ENCODE measurements around the gene FBN1.

DNA sequence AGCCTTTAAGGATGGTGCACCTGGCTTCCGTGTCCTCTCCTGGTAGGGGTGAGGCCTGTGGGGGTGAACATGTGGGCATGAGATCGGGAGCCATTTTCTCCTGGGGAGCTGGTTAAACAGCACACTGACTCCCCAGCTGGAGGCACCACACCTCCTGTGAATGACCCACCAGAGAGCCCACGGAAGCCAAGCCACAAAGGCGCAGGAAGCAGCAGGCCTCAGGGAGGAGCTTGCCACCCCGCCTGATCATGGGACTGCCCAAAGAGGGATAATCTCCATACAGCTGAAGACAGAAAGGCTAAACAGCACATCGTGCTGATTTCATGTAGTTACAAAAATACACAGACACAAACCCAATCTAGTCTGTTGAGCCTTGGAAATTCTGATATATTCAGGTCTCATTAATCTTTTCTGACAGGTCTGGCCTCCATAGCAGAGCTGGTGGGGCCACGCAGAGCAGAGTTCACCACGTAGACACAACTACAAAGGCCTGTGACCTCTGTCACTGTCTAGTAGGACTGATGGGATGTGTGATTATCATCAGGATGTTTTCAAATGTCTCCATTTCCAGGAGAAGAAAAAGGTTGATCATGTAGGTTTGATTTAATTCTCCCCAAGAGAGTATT, 239.1 kb downstream of the FBN1 start:
- no peak for TF ChIP-seq EZH2phosphoT487 (IDR thresholded peaks at IDR 0.05; ENCODE audit: low read depth)
- TF ChIP-seq, protein P1, sequence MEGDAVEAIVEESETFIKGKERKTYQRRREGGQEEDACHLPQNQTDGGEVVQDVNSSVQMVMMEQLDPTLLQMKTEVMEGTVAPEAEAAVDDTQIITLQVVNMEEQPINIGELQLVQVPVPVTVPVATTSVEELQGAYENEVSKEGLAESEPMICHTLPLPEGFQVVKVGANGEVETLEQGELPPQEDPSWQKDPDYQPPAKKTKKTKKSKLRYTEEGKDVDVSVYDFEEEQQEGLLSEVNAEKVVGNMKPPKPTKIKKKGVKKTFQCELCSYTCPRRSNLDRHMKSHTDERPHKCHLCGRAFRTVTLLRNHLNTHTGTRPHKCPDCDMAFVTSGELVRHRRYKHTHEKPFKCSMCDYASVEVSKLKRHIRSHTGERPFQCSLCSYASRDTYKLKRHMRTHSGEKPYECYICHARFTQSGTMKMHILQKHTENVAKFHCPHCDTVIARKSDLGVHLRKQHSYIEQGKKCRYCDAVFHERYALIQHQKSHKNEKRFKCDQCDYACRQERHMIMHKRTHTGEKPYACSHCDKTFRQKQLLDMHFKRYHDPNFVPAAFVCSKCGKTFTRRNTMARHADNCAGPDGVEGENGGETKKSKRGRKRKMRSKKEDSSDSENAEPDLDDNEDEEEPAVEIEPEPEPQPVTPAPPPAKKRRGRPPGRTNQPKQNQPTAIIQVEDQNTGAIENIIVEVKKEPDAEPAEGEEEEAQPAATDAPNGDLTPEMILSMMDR (IDR thresholded peaks at IDR 0.05; ENCODE audit: low read depth, low read length), result no peak
